Fibroblast of skin of left quadriceps (primary cell): Measurements from ENCODE around the gene DHX30.
A peak's percentile ranks its signal among the peaks of the same experiment; 100 is the strongest.
"Not testable (repeated sequence)": the region's sequence is repeated elsewhere in the genome, so short reads cannot be mapped to it uniquely, and the experiment has no call there.

Experiments used
- DNase-seq, 2 experiments: peaks; one replicate each; pipeline ENCODE4 v3.0.0-alpha.2; 2013; ENCODE audit warnings: low read depth in 2 of 2

The DHX30 gene

DNA sequence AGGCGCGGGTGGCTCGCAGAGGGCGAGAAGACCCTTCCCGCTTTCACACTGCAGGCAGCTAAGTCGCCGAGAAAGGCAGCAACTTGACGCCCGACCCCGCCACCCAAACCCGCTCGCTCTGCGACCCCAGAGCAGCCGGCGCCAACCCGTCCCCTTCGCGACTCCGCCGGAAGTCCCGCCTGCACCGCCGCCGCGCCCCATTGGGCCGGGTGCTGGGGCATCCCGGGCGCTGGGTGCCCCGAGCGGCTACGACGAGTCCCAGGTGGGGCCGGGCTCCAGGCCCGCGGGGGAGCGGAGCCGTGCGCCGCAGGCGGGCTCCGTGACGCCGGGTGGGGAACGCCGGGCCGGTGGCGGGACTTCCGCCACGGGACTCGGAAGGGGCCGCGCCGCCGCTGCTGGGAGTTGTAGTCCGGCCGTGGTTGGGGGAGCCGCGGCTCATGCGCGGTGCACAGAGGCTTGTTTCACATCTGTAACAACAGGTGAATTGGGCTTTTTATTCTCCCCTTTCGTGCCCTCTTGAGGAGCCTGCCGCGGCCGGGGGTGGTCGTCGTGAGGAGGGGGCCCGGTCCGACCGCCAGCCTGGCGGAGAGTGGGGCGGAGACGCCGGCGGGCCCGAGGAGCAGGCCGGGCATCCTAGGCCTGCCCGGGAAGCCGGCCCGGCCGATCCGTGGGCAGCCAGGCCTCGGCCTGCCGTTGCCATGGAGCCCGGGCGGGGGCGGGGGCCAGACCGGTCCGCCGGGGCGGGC lies at the start of gene DHX30:
Gene DHX30, plus strand, starts transcription at position 405 of the 746 bp plus-strand sequence. CDS start 7,546 bp downstream, outside the sequence.
- DNase-seq, result peak; percentile 63 to 64

- no peak for DNase-seq
Measured at GRCh38 chr3:47758261-47759025, 44.5 kb upstream of the DHX30 start.

DNA sequence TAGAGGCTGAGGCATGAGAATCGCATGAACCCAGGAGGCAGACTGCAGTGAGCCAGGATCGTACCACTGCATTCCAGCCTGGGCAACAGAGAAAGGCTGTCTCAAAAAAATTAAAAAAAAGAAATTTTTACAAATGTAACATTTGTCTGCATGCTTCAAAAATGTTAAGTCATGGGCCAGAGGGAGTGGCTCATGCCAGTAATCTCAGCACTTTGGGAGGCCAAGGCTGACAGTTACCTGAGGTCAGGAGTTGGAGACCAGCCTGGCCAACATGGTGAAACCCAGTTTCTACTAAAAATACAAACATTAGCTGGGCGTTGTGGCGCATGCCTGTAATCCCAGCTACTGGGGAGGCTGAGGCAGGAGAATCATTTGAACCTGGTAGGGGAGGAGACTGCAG lies 42.7 kb upstream of the DHX30 start:
- not testable (repeated sequence) for DNase-seq

GRCh38 chr3:47761046-47761445 lies 41.9 kb upstream of the DHX30 start:
- no peak for DNase-seq

DNA sequence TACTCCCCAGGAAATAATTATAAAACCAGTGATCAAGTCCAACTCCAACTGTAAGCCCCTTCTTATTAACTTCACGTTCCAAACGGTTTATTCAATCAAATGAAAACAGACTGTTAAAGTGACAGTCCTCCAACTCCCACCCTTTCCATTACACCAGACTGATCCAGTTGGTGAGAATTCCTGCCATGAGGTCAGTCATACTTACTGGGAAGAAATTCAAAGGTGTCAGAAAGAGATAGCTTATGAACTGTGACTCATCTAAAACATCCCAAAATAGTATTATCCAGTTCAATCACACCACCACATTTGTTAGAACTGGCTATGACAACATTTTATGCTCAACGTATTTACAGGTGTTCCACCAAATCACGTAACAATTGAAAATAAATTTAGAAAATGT lies 40.7 kb upstream of the DHX30 start:
- DNase-seq, result no peak

DNA sequence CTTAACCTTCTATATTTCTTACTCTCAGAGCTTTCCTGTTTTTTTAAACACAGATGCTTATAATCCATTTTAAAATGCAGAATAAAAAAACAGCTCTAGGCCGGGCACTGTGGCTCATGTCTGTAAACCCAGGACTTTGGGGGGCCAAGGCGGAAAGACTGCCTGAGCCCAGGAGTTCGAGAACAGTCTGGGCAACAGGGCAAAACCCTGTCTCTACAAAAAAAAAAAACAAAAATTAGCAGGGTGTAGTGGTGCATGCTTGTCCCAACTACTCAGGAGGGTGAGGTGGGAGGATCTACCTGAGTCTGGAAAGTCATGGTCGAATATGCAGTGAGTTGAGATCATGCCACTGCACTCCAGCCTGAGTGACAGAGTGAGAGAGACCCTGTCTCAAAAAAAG lies 36.8 kb upstream of the DHX30 start:
- DNase-seq, result no peak

GRCh38 chr3:47772047-47772446 lies 30.9 kb upstream of the DHX30 start:
- no peak for DNase-seq

- DNase-seq, result no peak
Measured at GRCh38 chr3:47772788-47773187, 30.1 kb upstream of the DHX30 start.

DNA sequence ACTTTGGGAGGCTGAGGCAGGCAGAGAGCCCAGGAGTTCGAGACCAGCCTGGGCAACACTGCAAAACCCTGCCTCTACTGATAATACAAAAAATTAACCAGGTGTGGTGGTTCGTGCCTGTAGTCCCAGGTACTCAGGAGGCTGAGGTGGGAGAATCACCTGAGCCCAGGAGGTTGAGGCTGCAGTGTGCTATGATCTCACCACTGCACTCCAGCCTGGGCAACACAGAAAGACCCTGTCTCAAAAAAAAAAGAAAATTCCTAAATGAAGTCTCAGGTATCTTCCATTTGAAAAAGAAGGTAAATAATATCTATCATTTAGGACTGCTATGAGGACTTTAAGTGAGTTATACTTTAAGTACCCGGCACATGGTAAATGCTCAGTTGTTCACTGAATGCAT lies 24.2 kb upstream of the DHX30 start:
- DNase-seq, result no peak

DNA sequence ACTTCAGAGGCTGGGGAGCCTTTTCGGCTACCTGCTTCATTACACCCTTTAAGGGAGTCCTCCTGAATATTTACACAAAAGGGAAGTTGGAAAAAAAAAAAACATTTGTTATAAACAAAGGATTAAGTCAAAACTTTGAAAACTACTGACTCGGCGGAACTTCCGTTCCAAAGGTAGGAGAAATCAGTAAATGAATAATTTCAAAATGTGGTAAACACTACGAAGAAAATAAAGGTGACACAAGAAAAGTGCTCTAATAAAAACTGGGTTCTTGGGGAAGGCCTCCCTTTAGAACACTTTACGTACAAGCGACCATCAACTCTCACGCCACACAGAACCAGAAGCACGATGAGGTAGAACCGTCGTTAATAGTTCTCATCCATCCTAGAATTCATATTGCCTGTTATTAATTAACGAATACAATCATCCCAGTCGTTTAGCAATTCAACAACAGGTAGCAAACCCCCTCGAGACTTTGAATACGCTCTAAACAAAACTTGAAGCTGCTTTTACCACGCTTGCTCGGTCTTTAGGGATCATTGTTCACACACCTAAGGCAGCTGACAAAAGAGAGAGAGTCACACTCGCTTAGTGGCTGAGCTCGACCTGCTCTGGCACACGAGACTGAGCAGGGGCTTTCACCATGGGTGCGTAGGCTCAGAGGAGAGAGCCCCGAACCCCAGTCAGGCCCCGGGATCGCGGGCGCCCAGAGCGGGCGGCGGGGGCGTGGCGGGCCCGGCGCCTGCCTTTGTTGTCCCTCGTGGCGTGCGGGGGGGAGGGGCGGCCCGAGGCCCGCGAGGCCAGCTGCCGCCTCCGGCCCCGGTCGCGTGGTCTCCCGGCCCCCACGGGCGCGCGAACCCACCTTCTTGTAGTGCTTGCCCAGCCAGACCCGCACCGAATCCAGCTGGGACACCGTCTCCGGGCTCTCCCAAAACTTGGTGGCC lies 21.9 kb upstream of the DHX30 start:
- no peak for DNase-seq

GRCh38 chr3:47781685-47782445 lies 21.1 kb upstream of the DHX30 start, which contains the start of gene SMARCC1:
Gene SMARCC1, minus strand, starts transcription at chr3:47781893. Its CDS starts 96 bp downstream, at chr3:47781797.
- DNase-seq, result peak; percentile 94 to 95

DNA sequence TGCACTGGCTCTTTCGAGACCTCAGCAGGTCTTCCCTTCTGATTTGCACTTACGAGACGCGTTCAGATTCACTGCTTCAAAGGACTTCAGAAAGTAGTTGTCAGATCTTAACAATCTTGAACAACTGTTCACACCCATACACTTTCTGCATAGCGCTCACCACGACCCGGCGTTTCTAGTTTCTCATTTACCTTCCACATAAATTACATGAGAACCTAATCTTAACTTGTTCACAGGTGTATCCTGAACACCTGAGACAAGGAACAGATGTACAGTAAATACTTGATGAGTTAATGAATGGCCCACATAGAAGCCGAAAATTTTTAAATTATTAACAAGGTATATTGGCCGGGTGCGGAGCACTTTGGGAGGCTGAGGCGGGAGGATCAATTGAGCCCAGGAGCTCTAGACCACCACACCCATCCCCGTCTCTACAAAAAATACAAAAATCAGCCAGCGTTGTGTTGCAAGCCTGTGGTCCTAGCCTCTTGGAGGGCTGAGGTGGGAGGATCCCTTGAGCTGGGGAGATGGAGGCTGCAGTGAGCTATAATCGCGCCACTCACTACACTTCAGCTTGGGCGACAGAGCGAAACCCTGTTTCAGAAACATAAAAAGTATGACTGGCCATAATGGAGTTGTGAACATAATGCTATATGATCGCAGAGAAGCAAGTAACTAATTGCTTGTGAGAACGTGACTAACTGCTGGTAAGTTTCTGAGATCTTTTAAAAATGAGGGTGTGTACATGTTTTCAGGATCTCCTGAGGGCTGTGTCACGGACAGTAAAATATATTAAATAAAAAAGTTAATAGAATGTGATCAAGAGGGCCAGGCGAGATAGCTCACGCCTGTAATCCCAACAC lies 20.3 kb upstream of the DHX30 start:
- DNase-seq, result no peak

DNA sequence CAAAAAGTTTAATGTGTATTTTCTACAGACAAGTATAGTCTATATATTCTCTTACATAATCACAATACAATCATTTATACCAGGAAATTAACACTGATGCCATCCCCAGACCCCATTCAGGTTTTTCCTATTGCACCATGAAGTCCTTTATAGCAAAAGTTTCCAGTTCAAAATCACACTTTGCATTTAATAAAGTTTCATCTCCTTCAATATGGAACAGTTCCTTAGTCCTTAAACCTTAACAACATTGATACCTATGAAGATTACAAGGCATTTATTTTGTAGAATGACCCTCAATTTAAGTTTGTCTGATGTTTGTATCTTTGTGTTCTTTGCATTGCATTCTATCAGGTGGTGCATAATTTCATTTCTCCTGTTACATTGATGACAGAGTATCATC lies 19.3 kb upstream of the DHX30 start:
- no peak for DNase-seq

GRCh38 chr3:47791193-47791855 lies 11.6 kb upstream of the DHX30 start:
- no peak for DNase-seq

DNA sequence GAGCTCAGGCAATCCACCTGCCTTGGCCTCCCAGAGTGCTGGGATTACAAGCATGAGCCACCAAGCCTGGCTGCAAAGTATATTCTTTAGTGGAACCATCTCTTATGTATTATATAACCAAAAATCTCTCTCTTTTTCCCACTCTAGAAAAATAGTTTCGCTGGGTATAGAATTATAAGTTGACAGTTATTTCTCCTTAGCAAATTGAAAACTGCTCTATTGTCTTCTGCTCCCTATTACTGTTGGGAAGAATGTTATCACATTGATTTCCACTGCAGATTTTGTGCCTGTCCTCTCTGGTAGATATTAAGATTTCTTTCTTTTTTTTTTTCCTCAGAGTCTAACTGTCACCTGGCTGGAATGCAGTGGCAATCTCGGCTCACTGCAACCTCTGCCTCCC lies 10.2 kb upstream of the DHX30 start:
- no peak for DNase-seq

- DNase-seq, result no peak
Measured at GRCh38 chr3:47794544-47794943, 8.4 kb upstream of the DHX30 start.

DNA sequence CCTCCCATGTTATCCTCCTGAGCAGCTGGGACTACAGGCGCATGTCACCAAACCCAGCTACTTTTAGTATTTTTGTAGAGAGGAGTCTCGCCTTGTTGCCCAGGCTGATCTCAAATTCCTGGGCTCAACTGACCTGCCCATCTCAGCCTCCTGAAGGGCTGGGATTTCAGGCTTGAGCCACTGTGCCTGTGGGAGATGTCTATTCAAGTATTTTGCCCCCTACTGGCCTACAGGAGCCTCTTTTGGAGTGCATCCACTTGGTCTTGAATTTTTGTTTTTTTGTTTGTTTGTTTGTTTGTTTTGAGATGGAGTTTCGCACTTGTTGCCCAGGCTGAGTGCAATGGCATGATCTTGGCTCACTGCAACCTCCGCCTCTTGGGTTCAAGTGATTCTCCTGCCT lies 3.2 kb upstream of the DHX30 start:
- DNase-seq, result no peak

- DNase-seq, result no peak
Measured at GRCh38 chr3:47803480-47804025, 615 bp downstream of the DHX30 start.

- DNase-seq, result no peak
Measured at GRCh38 chr3:47804577-47804976, 1.6 kb downstream of the DHX30 start.
